Measurements from ENCODE around the gene C9orf85. TPM values are rescaled to one million over a fixed set of nuclear protein-coding genes. Genes with fewer than 3 reads are reported as not detected.
"Not testable (repeated sequence)": the region's sequence is repeated elsewhere in the genome, so short reads cannot be mapped to it uniquely, and the experiment has no call there.

The C9orf85 gene
- total RNA-seq, 1 experiment from 2014 or later, result 14.4 TPM

DNA sequence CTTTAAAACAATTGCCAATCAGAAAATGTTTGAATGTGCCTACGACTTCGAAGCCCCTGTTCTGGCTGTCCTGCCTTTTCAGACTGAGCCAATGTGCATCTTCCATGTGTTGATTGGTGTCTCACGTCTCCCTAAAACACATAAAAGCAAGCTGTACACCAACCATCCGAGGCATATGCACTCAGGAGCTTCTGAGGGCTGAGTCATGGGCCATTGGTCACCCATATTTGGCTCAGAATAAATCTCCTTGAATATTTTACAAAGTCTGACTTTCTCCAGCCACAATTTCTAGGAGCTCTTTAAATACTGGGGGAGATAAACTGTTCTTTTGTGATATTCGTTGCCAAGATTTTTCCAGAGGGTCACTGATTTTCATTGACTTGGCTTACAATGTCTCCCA, 95.1 kb downstream of the C9orf85 start:
- Histone ChIP-seq H3K79me2 (ENCODE audit: insufficient read depth, low read length) (no peaks in the 10 kb centered on the region), H4K8ac (replicated peaks; ENCODE audit: insufficient read length, low read depth, low read length) (no peak overlapping the region), H2BK20ac (ENCODE audit: low read depth, low read length, poor library complexity, severe bottlenecking) (no peak overlapping the region), H4K20me1 (ENCODE audit: control insufficient read depth, insufficient read depth, insufficient read length) (no peaks in the 10 kb centered on the region), H3K27ac (ENCODE audit: insufficient read length, low read depth, low read length) (no peak overlapping the region), H3K14ac (ENCODE audit: insufficient read depth, low read length) (no peak overlapping the region), H3K79me1 (ENCODE audit: insufficient read depth, low read depth, low read length, poor library complexity, severe bottlenecking) (no peaks in the 10 kb centered on the region), H2BK120ac (ENCODE audit: low read depth, low read length, poor library complexity, severe bottlenecking) (no peak overlapping the region), H3K56ac (ENCODE audit: insufficient read length, low read depth, low read length) (no peak overlapping the region), H2BK15ac (ENCODE audit: low read depth, low read length) (no peak overlapping the region), H3K23ac (ENCODE audit: insufficient read length, low read depth, low read length) (no peak overlapping the region), H2AFZ (ENCODE audit: low read length) (no peak overlapping the region), H2BK12ac (ENCODE audit: insufficient read length, low read depth, low read length) (no peak overlapping the region), H3T11ph (ENCODE audit: low read length) (no peak overlapping the region), H3K4ac (ENCODE audit: low read depth, low read length) (no peak overlapping the region), H3K23me2 (ENCODE audit: insufficient read length, low read depth, low read length, poor library complexity, severe bottlenecking) (no peaks in the 10 kb centered on the region), H4K5ac (ENCODE audit: insufficient read length, low read depth, low read length) (no peak overlapping the region), H3K18ac (ENCODE audit: insufficient read length, low read depth, low read length) (no peak overlapping the region), H2BK5ac (ENCODE audit: insufficient read length, low read length) (no peak overlapping the region), H3K9ac (ENCODE audit: extremely low read depth, insufficient read length, low read length) (no peak overlapping the region), H3K27me3 (ENCODE audit: insufficient read depth, low read length) (no peaks in the 10 kb centered on the region), H3K4me2 (ENCODE audit: insufficient read depth, insufficient read length, low read length) (no peak overlapping the region), H3K4me1 (ENCODE audit: insufficient read depth, low read length) (no peaks in the 10 kb centered on the region), H3K9me3 (ENCODE audit: control insufficient read depth, low read depth, low read length) (no peaks in the 10 kb centered on the region), H4K91ac (ENCODE audit: insufficient read length, low read depth, low read length) (no peak overlapping the region), H2AK5ac (ENCODE audit: insufficient read length, low read length) (no peak overlapping the region)
- TF ChIP-seq CTCF (conservative IDR thresholded peaks at IDR 0.05), result no peak
- no peak for DNase-seq
- WGBS (ENCODE audit: extremely low coverage, insufficient read length, low lambda C conversion rate), result no CpG with 5 or more reads among the region's 5 CpGs
- peaks cover 11 to 12% of the 10 kb centered on the region in 2 experiments for H3K9me3 Mint-ChIP-seq
- H3K4me3 Mint-ChIP-seq, result no peak overlapping the region
- peaks cover 3 to 4% (median 4%) of the 10 kb centered on the region in 3 experiments; a peak in 6 of 7 replicates for H3K36me3 Mint-ChIP-seq (ENCODE audit: insufficient read depth in 1 of 3, low read depth in 3 of 3)
- peaks cover 6 to 29% of the 10 kb centered on the region in 2 experiments for H3K4me1 Mint-ChIP-seq
- H3K27ac Mint-ChIP-seq, result peak overlapping the region in 1 of 3 experiments; percentile 78; a peak in 1 of 7 replicates
- H3K27me3 Mint-ChIP-seq (ENCODE audit: low read depth), result peaks cover 2% of the 10 kb centered on the region; the same call in 1 of the 2 replicates

DNA sequence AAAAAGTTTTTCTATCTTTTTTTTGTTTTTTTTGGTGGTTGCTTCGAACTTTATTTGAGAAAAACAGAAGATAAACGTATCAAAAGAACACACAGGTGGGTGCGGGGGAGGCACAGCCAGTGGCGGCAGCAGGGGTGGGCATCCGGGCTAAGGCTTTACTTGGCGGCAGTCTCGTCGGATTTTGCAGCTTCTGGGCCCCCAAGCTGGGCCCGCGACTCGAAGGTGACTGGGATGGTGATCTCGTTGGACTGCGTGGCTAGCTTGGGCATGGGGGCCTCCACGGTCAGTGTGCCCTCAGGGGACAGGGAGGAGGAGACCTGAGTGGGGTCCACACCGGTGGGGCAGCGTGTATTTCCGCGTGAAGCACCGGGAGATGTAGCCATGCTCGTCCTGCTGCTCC, 96.3 kb downstream of the C9orf85 start:
- not testable (repeated sequence) for H3K18ac ChIP-seq (ENCODE audit: insufficient read length, low read depth, low read length); H3K4me1 ChIP-seq (ENCODE audit: insufficient read depth, low read length); H2BK5ac ChIP-seq (ENCODE audit: insufficient read length, low read length); H3K9me3 ChIP-seq (ENCODE audit: control insufficient read depth, low read depth, low read length); H4K5ac ChIP-seq (ENCODE audit: insufficient read length, low read depth, low read length); H3K79me1 ChIP-seq (ENCODE audit: insufficient read depth, low read depth, low read length, poor library complexity, severe bottlenecking); H3K36me3 Mint-ChIP-seq (ENCODE audit: insufficient read depth in 1 of 3, low read depth in 3 of 3); H3K56ac ChIP-seq (ENCODE audit: insufficient read length, low read depth, low read length); H3K9me3 Mint-ChIP-seq; H3K14ac ChIP-seq (ENCODE audit: insufficient read depth, low read length); H3K27ac ChIP-seq (ENCODE audit: insufficient read length, low read depth, low read length); H4K20me1 ChIP-seq (ENCODE audit: control insufficient read depth, insufficient read depth, insufficient read length); H3K23me2 ChIP-seq (ENCODE audit: insufficient read length, low read depth, low read length, poor library complexity, severe bottlenecking); H3K9ac ChIP-seq (ENCODE audit: extremely low read depth, insufficient read length, low read length); H3K4me3 Mint-ChIP-seq; H3K23ac ChIP-seq (ENCODE audit: insufficient read length, low read depth, low read length); H4K8ac ChIP-seq (replicated peaks; ENCODE audit: insufficient read length, low read depth, low read length); H2BK120ac ChIP-seq (ENCODE audit: low read depth, low read length, poor library complexity, severe bottlenecking); H2BK12ac ChIP-seq (ENCODE audit: insufficient read length, low read depth, low read length); H2BK20ac ChIP-seq (ENCODE audit: low read depth, low read length, poor library complexity, severe bottlenecking); H3K79me2 ChIP-seq (ENCODE audit: insufficient read depth, low read length); H3K27ac Mint-ChIP-seq; H2BK15ac ChIP-seq (ENCODE audit: low read depth, low read length); H2AFZ ChIP-seq (ENCODE audit: low read length); DNase-seq; H3K4me2 ChIP-seq (ENCODE audit: insufficient read depth, insufficient read length, low read length); H2AK5ac ChIP-seq (ENCODE audit: insufficient read length, low read length); H3K27me3 ChIP-seq (ENCODE audit: insufficient read depth, low read length); H4K91ac ChIP-seq (ENCODE audit: insufficient read length, low read depth, low read length); H3T11ph ChIP-seq (ENCODE audit: low read length); H3K4ac ChIP-seq (ENCODE audit: low read depth, low read length); H3K27me3 Mint-ChIP-seq (ENCODE audit: low read depth)
- H3K4me1 Mint-ChIP-seq, result peaks cover 6 to 29% of the 10 kb centered on the region in 2 experiments
- WGBS (ENCODE audit: extremely low coverage, insufficient read length, low lambda C conversion rate), result no CpG with 5 or more reads among the region's 20 CpGs

Data from H9 (cell line).